HPDE6-E6E7 (cell line): ENCODE measurements around the gene NMUR2.

Source experiments
- DNase-seq: peaks from one replicate; pipeline ENCODE4 v3.0.0; 2011; ENCODE audit warnings: missing footprints; ENCODE audit errors: extremely low spot score

NMUR2 gene, protein sequence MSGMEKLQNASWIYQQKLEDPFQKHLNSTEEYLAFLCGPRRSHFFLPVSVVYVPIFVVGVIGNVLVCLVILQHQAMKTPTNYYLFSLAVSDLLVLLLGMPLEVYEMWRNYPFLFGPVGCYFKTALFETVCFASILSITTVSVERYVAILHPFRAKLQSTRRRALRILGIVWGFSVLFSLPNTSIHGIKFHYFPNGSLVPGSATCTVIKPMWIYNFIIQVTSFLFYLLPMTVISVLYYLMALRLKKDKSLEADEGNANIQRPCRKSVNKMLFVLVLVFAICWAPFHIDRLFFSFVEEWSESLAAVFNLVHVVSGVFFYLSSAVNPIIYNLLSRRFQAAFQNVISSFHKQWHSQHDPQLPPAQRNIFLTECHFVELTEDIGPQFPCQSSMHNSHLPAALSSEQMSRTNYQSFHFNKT

GRCh38 chr5:152405145-152405544 lies at the start of gene NMUR2:
Gene NMUR2, minus strand, starts transcription at chr5:152405279. Its CDS starts 166 bp downstream, at chr5:152405113.
- no peak for DNase-seq

DNA sequence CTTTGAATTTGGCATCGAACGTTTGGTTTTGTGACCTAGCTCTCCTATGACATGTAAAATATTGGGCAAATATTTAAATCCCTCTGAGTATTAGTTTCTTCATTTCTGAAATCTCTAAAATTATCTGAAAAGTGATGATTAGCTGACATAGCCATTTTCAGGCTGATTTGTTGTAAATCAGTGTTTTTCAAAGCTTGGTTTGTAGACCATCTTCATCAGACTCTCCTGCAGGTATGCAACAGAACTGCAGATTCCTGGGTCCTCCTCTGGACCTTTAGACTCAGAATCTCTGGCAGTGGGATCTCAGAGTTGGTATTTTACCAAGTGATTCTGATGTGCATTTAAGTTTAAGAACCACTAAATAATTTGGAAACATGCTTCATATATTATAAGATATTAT lies 38.9 kb upstream of the NMUR2 start:
- DNase-seq, result no peak

GRCh38 chr5:152439791-152440190 lies 34.7 kb upstream of the NMUR2 start:
- no peak for DNase-seq

- no peak for DNase-seq
These were observed 32.8 kb upstream of the NMUR2 start for GRCh38 chr5:152437866-152438265.

DNA sequence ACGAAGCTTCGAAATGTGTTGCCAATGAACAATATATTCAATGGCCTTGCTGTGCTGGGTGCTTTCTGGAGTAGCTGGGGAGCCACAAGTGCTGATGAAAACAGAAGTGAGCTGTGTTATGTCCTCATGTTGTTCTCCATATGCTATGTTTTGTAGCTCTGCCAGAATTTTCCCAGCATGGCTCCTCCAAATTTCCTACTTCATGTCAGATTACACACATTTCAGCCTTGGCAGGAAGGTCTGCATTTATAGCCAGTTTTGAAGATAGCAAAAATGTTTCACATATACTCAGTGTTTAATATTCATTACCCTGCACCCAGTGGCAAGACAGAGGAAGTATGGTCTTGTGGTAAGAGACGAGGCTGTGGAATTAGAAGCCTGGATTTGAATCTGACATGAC lies 22.6 kb upstream of the NMUR2 start:
- DNase-seq, result no peak

DNA sequence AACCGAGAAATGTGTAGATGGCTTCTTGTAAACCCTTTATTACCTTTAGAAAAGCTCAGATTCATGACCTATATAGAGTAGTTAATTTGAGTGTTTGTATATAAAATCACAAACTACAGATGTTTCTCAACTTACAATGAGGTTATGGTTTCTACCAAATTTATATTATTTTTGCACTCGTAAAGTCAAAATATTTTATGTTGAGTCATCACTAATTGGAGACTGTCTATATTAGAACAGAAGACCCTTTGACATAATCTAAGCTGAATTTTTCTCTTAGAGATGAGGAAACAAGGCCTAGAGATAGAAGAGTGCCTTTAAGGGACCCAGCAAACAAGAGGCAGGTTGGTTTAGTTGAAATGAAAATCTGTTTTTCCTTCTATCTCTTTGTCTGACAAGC lies 20.0 kb upstream of the NMUR2 start:
- no peak for DNase-seq

DNA sequence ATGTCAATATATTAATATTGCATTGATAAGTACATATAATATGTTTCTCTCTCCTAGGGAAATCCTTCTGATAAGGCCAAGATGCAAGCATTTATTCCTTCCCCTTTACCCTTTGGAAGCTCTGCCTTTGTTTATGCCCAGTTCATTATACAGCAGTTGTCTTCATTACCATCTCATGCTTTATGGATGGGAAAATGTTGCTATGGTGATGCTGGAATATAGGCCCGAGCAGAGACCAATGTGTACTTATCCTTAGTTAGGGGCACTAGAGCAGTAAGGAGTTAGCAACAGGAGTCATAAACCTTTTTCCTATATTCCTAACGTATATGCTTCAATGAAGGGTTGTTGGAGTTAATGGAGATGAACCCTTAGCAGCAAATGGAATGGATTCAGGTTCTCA lies 19.4 kb upstream of the NMUR2 start:
- DNase-seq, result no peak

GRCh38 chr5:152422081-152422480 lies 17.0 kb upstream of the NMUR2 start:
- no peak for DNase-seq

GRCh38 chr5:152412129-152412528 lies 7.0 kb upstream of the NMUR2 start:
- no peak for DNase-seq

DNA sequence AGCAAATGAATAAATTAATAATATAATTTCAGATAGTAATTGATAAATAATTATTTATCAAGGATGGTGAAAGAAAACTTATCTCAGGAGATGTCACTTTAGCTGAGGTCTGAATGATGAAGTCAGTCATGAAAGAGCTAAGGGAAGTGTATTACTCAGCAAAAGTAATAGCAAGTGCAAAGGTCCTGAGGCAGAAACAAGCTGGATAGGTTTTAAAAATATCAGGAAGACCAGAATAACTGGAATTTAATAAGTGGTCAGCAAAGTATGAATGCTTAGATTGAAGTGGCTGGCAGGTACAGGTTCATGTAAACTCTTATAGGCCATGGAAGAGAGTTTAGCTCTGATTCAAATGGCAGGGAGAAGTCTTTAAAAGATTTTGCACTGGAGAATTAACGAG lies 1.0 kb upstream of the NMUR2 start:
- DNase-seq, result no peak

GRCh38 chr5:152404494-152404893 lies 585 bp downstream of the NMUR2 start:
- DNase-seq, result no peak

- no peak for DNase-seq
These were observed 2.0 kb downstream of the NMUR2 start for GRCh38 chr5:152403046-152403445.

DNA sequence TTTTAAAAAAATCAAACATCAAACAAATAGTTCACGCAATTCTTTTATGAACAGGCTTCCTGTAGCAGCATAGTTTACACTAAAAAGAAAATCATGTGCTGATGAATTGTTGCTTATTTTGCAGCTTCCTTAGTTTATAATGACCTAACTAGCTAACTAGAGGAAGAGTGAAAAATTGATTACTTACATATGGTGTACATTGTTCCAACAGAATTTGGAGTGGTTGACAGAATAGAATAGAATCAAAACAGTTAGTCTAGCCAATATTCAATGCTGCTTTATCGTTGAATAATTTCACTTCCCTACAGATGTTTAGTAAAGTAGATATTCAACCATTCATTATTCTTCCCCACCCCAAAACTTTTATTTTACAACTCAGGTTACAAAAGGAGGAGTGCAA lies 4.2 kb downstream of the NMUR2 start:
- DNase-seq, result no peak

GRCh38 chr5:152397581-152397980 lies 7.5 kb downstream of the NMUR2 start:
- DNase-seq, result no peak

GRCh38 chr5:152393441-152393840 lies 11.6 kb downstream of the NMUR2 start:
- DNase-seq, result no peak

DNA sequence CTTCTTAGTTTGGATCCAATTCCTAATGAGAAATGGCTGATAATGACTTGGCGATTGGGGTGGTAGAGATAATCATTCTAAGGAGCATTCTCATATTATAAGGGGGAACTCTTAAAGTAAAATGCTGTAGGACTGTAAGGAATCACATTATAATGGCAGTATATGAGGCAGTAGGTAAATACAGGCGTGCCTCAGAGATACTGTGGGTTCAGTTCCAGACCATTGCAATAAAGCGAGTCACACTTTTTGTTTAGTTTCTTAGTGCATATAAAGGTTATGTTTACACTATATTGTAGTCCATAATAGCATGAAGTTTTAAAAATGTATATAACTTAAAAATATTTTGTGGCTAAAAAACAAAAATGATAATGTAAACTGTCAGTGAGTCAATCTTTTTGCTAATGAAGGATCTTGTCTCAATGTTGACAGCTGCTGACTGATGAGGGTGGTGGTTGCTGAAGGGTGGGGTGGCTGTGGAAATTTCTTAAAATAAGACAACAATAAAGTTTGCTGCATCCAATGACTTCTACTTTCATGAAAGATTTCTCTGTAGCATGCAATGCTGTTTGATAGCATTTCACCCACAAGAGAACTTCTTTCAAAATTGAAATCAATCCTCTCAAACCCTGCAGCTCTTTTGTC lies 15.8 kb downstream of the NMUR2 start:
- DNase-seq, result no peak

- no peak for DNase-seq
These were observed 16.5 kb downstream of the NMUR2 start for GRCh38 chr5:152388610-152389009.

DNA sequence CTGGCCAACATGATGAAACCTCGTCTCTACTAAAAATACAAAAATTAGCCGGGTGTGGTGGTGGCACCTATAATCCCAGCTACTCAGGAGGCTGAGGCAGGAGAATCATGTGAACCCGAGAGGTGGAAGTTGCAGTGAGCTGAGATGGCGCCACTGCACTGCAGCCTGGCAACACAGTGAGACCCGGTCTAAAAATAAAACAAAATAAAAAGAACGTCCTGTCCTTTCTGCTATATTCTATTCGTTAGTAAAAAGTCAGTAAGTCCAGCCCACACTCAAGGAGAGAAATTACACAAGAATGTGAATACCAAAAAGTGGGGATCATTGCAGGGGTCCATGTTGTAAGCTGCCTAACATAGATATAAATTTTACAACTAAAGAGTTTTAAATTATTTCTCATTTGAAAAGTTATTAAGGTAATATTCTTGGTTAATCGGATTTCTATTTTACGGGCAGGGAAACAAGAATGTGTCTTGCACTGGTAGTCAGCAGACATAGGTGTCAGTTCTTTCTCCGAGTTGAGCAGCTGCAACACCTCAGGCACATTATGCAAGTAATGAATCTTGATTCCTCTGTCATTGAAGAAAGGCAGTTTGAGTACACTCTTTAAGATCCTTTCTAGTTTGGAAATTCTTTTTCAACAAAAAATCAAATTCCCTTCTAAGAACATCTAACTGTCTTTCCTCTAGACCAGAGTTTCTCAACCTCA lies 24.5 kb downstream of the NMUR2 start:
- no peak for DNase-seq

DNA sequence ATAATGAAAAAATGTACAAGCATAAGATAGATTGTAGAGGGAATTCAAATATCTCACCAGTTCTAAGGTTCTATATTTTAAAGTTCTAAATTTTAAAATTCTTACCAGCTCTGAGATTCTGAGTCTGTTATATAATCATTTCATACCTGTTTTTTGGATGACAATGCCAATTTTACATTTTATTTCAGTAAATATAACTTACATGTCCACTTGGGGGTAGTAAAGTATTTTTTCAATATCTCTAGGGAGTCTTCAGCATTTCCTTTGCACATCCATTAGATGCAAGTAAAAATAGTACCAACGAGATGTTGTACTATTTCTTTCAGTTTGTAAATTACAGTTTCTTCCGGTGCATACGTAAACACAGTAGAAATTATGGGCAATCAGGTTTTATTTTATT lies 25.7 kb downstream of the NMUR2 start:
- no peak for DNase-seq

DNA sequence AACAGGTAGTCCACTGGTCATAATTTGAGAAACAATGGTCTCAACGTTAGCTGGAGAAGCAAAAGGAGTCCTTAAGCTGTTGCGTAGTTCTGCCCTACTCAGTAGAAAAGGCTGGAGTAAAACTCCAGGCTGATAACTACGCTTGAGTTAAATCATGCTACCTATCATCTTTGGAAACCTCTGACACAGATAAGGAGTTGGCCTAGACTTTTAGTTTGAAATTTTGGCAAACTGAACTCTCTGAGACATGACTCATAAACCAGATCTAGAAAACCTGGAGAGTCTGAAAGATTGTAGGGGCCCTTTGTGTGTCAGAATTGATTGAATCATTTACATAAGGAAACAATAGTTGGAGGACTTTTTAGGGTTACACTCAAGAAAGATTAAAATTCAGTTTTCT lies 26.3 kb downstream of the NMUR2 start:
- no peak for DNase-seq

GRCh38 chr5:152376886-152377285 lies 28.2 kb downstream of the NMUR2 start:
- DNase-seq, result no peak

- no peak for DNase-seq
These were observed 30.3 kb downstream of the NMUR2 start for GRCh38 chr5:152374711-152375275.
